Right renal pelvis (tissue), 4 donors: ENCODE measurements around the gene BAHCC1. TPM values are rescaled to one million over a fixed set of nuclear protein-coding genes. Genes with fewer than 3 reads are reported as not detected.

ENCODE experiments used
- DNase-seq, 4 donors: peaks; one replicate each; pipeline ENCODE4 v3.0.0-alpha.2; 2013; ENCODE audit warnings: low read depth in 4 of 4, low spot score in 3 of 4, missing footprints in 1 of 4
- polyA plus RNA-seq, 4 donors: library from polyadenylated mRNA; unstranded; fragments of 120-200 nt; gene quantifications; one replicate each; pipeline ENCODE4 v1.2.1, GENCODE V29; 2013; ENCODE audit not compliant: insufficient read length in 4 of 4

The BAHCC1 gene
- polyA plus RNA-seq, 4 donors = 16.6 to 24.7 (median 18.8) TPM

GRCh38 chr17:81366648-81367047 is 28.6 kb upstream of the BAHCC1 start:
- no peak for DNase-seq

- DNase-seq = no peak
These were observed 28.1 kb upstream of the BAHCC1 start for GRCh38 chr17:81367171-81367570.

GRCh38 chr17:81368161-81369022 is 26.9 kb upstream of the BAHCC1 start:
- DNase-seq = no peak

GRCh38 chr17:81370294-81370693 is 25.0 kb upstream of the BAHCC1 start:
- DNase-seq = no peak

GRCh38 chr17:81371910-81372760 is 23.1 kb upstream of the BAHCC1 start:
- DNase-seq = no peak

- no peak for DNase-seq
These were observed 21.6 kb upstream of the BAHCC1 start for GRCh38 chr17:81373536-81374160.

- no peak for DNase-seq
These were observed 20.4 kb upstream of the BAHCC1 start for GRCh38 chr17:81374890-81375289.

GRCh38 chr17:81376946-81377714 is 18.1 kb upstream of the BAHCC1 start:
- DNase-seq = no peak

GRCh38 chr17:81378941-81379511 is 16.2 kb upstream of the BAHCC1 start:
- no peak for DNase-seq

GRCh38 chr17:81379523-81379942 is 15.7 kb upstream of the BAHCC1 start:
- DNase-seq = no peak

GRCh38 chr17:81380131-81380530 is 15.1 kb upstream of the BAHCC1 start:
- DNase-seq = no peak

GRCh38 chr17:81380666-81381518 is 14.4 kb upstream of the BAHCC1 start:
- no peak for DNase-seq

GRCh38 chr17:81381632-81382577 is 13.4 kb upstream of the BAHCC1 start:
- no peak for DNase-seq

GRCh38 chr17:81382851-81383250 is 12.4 kb upstream of the BAHCC1 start:
- DNase-seq = no peak

GRCh38 chr17:81383504-81384421 is 11.5 kb upstream of the BAHCC1 start:
- DNase-seq = no peak

- DNase-seq = no peak
These were observed 10.3 kb upstream of the BAHCC1 start for GRCh38 chr17:81384929-81385319.
